ENCODE data around the gene ACE. TPM values are rescaled to one million over a fixed set of nuclear protein-coding genes. Genes with fewer than 3 reads are reported as not detected.

Gene ACE
- total and polyA plus RNA-seq, 10 donors, result 0.61 to 17.3 (median 8.2) TPM

DNA sequence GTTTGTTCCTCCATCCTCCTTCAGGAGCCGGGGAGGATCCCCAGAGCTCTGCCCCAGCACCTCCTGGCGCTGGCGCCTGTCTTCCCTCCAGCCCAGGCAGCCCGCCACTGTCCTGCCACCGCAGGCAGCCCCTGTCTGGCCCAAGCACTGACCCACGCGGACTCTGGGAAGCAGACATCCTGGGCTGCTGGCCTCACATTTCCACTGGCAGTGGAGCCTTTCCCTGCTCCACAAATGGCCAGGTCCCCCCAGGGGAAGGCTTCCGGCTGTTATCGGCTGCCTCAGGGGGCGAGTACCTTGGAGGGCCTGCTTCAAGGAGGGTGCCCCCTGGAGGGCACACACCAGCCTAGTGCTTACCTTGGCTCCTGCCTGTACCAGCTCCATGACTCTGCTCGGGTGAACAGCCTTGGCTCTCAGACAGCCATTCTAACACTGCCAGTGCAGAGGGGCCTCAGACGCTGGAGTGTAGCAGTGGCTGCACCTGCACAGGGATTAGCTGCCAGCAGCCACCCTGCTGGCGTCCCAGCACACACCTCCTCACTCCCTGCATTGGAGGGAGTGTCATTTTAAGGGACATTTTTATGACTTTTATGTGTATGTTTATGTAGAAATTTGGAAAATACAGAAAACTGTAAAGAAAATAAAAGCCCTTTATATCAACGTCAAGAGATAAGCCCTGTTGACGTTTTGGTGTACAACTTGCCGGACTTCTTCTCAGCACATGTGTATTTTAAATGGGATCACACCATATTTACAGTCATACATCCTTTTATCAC is 21.0 kb downstream of the ACE start:
- Histone ChIP-seq H3K4me1 (no peaks in the 10 kb centered on the region), H3K36me3 (no peaks in the 10 kb centered on the region), H3K9me3 (no peaks in the 10 kb centered on the region), H3K27me3 (replicated peaks in 1 of 7) (peaks cover 0 to 27% (median 0%) of the 10 kb centered on the region in 7 donors), H3K4me3 (no peak overlapping the region), H3K27ac (no peak overlapping the region)
- intact Hi-C loops (cut with DNase I; ENCODE audit: low total_unique reads), result no loop called here
- no peak for DNase-seq
- WGBS, 5 donors, result 65 to 88% (median 78%) methylated on average over 15 to 16 of the region's 16 CpGs
- TF ChIP-seq POLR2AphosphoS5 (IDR thresholded peaks at IDR 0.05) (no peak), POLR2A (IDR thresholded peaks at IDR 0.05) (no peak)
- TF ChIP-seq, protein P1, sequence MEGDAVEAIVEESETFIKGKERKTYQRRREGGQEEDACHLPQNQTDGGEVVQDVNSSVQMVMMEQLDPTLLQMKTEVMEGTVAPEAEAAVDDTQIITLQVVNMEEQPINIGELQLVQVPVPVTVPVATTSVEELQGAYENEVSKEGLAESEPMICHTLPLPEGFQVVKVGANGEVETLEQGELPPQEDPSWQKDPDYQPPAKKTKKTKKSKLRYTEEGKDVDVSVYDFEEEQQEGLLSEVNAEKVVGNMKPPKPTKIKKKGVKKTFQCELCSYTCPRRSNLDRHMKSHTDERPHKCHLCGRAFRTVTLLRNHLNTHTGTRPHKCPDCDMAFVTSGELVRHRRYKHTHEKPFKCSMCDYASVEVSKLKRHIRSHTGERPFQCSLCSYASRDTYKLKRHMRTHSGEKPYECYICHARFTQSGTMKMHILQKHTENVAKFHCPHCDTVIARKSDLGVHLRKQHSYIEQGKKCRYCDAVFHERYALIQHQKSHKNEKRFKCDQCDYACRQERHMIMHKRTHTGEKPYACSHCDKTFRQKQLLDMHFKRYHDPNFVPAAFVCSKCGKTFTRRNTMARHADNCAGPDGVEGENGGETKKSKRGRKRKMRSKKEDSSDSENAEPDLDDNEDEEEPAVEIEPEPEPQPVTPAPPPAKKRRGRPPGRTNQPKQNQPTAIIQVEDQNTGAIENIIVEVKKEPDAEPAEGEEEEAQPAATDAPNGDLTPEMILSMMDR (IDR thresholded peaks at IDR 0.05 in 8 of 11, conservative IDR thresholded peaks at IDR 0.05 in 3 of 11), result no peak

DNA sequence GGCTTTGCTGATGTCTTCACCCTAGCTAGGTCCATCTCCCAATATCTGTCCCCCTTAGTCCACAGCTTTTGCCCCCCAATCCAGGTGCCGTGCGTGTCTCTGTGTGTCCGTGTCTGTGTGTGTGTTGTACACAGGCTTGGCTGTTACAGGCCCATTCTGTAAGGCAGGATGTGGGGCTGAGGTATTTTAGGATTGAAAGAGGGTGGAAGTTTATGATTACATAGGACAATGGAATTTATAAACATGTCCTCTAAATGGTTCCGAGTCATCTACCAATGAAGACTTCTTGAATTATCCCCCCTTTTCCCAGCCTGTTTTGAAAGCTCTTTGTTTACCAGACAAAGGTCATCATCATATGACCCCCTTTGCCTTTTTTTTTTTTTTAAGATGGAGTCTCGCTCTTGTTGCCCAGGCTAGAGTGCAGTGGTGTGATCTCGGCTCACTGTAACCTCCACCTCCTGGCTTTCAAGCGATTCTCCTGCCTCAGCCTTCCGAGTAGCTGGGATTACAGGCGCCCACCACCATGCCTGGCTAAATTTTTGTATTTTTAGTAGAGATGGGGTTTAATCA is 21.9 kb downstream of the ACE start:
- TF ChIP-seq, protein P1 (IDR thresholded peaks at IDR 0.05 in 8 of 11, conservative IDR thresholded peaks at IDR 0.05 in 3 of 11), result no peak

DNA sequence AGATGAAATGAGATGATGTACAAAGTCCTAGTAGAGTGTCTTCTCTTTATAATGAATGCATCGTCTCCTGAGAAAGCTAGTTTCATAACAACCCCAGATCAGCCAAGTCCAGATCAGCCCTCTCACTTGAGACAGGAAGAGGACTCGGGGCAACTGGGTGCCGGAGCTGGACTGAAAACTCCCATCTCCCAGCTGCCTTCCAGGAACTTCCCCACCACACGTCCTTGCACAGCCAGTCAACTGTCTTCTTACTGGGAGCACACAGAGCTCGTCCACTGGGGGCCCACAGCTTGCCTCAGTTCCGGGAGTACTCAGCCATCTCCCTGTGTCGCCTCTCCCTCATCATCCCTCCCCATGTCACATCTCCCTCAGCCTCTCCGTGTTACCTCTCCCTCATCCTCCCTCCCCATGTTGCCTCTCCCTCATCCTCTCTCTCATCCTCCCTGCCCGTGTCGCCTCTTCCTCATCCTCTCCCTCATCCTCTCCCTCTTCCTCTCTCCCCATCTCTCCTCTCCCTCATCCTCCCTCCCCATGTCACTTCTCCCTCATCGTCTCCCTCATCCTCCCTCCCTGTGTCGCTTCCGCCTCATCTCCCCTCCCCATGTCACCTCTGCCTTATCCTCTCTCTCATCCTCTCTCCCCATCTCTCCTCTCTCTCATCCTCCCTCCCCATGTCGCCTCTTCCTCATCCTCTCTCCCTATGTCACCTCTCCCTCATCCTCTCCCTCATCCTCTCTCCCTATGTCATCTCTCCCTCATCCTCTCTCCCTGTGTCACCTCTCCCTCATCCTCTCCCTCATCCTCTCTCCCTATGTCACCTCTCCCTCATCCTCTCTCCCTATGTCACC is 23.9 kb downstream of the ACE start:
- H3K9me3 ChIP-seq, result peaks cover 0 to 8% (median 3%) of the 10 kb centered on the region in 8 donors
- 61 to 79% (median 68%) methylated on average over 14 of the region's 14 CpGs for WGBS, 5 donors

More for the DNA sequence above, 21.9 kb downstream of the ACE start:
- H3K4me1 ChIP-seq, result no peaks in the 10 kb centered on the region
- intact Hi-C loops (cut with DNase I; ENCODE audit: low total_unique reads), result no loop called here
- no peaks in the 10 kb centered on the region for H3K9me3 ChIP-seq
- H3K36me3 ChIP-seq, result no peaks in the 10 kb centered on the region
- no peak overlapping the region for H3K27ac ChIP-seq
- WGBS, 5 donors, result 77 to 92% (median 80%) methylated on average over 9 of the region's 9 CpGs
- peaks cover 0 to 27% (median 0%) of the 10 kb centered on the region in 7 donors for H3K27me3 ChIP-seq (replicated peaks in 1 of 7)
- DNase-seq, result no peak
- no peak overlapping the region for H3K4me3 ChIP-seq

More for the DNA sequence above, 23.9 kb downstream of the ACE start:
- Histone ChIP-seq H3K27ac (no peak overlapping the region), H3K4me3 (no peak overlapping the region), H3K36me3 (no peaks in the 10 kb centered on the region), H3K4me1 (no peaks in the 10 kb centered on the region), H3K27me3 (replicated peaks in 1 of 7) (peaks cover 0 to 46% (median 0%) of the 10 kb centered on the region in 7 donors)
- intact Hi-C loops (cut with DNase I; ENCODE audit: low total_unique reads), result no loop called here
- no peak for DNase-seq
- TF ChIP-seq, protein P1 (IDR thresholded peaks at IDR 0.05 in 8 of 11, conservative IDR thresholded peaks at IDR 0.05 in 3 of 11), result no peak
- TF ChIP-seq POLR2AphosphoS5 (IDR thresholded peaks at IDR 0.05) (no peak), POLR2A (IDR thresholded peaks at IDR 0.05) (no peak)

Measured in spleen (tissue), 11 donors.